ENCODE results near the gene GTF2A2.
"Not testable (repeated sequence)": the region's sequence is repeated elsewhere in the genome, so short reads cannot be mapped to it uniquely, and the experiment has no call there.

The GTF2A2 gene

DNA sequence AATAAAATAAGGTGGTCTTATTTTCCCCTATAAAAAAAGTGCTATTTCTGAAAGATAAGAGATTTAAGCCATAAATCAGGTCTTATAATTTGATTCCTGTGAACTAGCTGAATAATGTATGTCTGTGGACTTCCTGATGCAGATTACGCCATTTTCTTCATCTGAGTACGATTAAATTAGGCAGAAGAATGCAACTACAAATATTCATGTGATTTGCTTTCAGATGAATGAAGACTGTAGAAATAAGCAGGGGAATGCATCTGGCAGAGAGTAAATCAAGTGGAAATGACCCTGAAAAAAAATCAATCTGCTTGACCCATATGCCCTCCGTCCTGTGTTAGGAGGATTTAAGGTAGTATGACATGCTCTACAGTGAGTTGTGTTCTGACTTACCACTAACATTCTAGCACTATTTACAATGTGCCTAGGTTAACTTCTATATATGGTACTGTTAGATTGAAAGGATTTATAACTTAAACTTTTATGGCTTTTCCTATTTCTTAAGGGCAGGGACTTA, 17.1 kb upstream of the GTF2A2 start:
- DNase-seq (ENCODE audit: low read depth in 3 of 3): no peak

- DNase-seq (ENCODE audit: low read depth in 3 of 3): no peak
These were observed 11.2 kb upstream of the GTF2A2 start for GRCh38 chr15:59668556-59668955.

DNA sequence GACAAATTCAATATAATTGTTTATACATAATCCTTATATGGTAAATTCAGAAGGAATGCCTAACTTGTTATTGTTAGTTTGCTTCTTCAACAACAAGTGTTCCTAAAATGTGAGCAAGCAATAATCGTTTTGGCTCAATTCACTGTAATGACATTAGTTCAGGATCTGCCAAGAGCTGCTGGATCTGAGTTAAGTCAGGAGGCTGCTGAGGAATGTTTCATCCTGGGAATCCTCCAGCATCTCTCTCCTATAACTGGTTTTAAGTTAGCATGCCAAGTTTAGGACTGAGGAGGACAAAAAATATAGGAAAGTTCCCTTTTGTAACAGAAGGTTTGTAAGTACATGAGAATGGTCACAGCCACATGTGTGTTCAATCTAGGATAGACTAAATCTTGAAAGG, 4.9 kb upstream of the GTF2A2 start:
- DNase-seq (ENCODE audit: low read depth in 3 of 3): no peak

DNA sequence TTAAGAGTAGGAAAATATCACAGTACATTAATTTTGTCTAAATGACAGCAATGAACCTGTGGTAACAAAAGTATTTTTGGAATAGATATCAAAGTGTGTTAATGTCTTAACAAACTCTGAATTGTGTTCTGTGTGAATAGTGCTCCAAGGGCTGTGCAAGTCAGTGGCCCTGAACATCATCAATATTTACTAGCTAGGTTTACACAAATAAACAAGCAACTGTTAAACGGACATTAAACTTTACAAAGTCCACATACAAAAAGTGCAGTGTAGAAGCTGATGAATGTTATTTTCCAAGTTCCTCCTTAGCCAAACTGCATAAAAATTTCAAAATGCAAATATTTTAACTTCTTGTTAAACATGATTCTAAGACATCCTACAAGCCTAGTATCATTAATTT, 2.1 kb upstream of the GTF2A2 start:
- DNase-seq (ENCODE audit: low read depth in 3 of 3): no peak

GRCh38 chr15:59657635-59658125, 365 bp upstream of the GTF2A2 start:
- peak in 1 of 3 experiments; percentile 4 for DNase-seq (ENCODE audit: low read depth in 3 of 3)

GRCh38 chr15:59654046-59654445, 3.3 kb downstream of the GTF2A2 start:
- DNase-seq (ENCODE audit: low read depth in 3 of 3): no peak

DNA sequence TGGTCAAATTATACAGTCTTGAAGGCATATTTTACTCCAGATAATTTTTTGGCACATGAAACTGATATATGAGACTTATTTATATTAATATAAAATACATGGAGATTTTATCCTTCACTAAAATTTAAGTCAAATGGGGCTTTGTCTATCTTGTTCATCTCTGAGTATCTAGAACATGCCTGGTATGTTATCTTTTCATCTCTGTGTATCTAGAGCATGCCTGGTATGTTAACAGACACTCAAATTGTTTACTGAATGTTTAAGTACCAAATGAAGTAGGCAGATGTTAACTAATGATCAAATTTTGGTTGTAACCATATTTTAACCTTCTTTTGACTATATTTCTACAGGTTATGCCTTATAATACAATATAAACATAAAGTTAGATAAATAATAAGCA, 7.7 kb downstream of the GTF2A2 start:
- DNase-seq (ENCODE audit: low read depth in 3 of 3): no peak

DNA sequence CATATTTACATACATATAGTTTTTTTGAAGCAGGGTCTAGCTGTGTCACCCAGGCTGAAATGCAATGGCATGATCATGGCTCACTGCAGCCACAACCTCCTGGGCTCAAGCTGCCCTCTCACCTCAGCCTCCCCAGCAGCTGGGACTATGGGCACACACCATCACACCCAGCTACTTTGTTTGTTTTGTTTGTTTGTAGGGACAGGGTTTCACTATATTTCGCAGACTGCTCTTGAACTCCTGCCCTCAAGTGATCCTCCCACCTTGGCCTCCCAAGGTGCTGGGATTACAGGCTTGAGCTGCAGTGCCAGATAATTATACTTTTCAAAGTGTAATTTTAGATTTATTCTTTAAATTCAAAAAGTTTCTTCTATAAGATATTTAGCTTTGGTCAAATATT, 10.2 kb downstream of the GTF2A2 start:
- DNase-seq (ENCODE audit: low read depth in 3 of 3): no peak

- no peak for DNase-seq (ENCODE audit: low read depth in 3 of 3)
These were observed 11.0 kb downstream of the GTF2A2 start for GRCh38 chr15:59646277-59646676.

GRCh38 chr15:59645812-59646211, 11.5 kb downstream of the GTF2A2 start:
- not testable (repeated sequence) for DNase-seq (ENCODE audit: low read depth in 3 of 3)

DNA sequence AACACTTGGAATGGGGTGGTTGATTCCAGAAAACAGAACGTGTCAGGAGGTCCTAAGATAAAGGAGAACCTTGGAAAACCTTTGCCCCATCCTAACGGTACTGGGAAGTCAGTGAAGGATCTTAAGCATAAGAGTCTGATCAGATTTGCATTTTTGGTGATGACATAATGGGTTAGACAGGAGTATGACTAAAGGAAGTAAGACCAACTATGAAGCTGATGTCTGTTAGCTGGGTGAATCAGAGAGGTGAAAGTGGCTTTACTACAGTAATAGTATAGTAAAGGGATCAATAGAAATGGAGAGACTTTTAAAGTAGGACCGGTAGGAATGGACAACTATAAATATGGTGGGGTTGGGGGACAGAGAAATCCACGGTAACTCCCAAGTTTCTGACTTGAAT, 12.6 kb downstream of the GTF2A2 start:
- no peak for DNase-seq (ENCODE audit: low read depth in 3 of 3)

DNA sequence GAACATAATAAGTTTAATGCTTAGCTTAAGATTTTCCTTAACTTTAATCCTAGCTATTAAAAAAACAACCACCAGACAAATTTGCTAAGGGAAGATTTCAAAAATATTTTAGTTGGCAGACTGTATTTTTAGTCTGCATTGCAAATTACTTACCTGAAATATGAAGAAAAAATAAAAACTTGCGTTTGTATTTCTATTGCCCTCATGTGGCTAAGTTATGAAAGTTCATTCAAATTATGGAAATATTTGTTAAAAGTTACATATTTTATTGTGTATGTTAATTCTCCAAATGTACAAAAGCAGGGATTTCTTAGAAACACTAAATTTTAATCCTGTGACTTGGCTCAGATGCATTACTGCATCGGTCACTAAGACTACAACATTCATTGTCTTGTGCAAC, 15.0 kb downstream of the GTF2A2 start:
- DNase-seq (ENCODE audit: low read depth in 3 of 3): no peak

- not testable (repeated sequence) for DNase-seq (ENCODE audit: low read depth in 3 of 3)
These were observed 19.8 kb downstream of the GTF2A2 start for GRCh38 chr15:59637507-59637906.

GRCh38 chr15:59636184-59636583, 21.1 kb downstream of the GTF2A2 start:
- no peak for DNase-seq (ENCODE audit: low read depth in 3 of 3)

DNA sequence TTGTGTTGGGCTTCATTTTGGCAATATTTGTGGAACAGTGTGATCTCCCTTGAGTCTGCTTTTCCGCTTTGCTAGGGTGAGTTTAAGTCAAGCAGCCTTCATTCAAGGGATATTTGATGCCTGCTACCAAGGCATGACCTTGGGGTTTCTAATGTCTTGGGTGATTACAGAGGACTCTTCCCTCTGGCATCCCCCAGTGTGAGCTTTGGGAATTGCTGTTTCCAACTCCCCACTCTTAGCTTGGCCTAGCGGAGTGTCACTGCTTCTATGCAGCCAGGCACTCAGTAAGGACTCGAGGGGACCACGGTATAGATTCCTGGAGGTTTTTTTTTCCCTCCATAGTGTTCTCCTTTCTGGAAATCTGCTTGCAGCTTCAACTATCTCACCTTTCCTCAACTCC, 24.6 kb downstream of the GTF2A2 start:
- DNase-seq (ENCODE audit: low read depth in 3 of 3): no peak

DNA sequence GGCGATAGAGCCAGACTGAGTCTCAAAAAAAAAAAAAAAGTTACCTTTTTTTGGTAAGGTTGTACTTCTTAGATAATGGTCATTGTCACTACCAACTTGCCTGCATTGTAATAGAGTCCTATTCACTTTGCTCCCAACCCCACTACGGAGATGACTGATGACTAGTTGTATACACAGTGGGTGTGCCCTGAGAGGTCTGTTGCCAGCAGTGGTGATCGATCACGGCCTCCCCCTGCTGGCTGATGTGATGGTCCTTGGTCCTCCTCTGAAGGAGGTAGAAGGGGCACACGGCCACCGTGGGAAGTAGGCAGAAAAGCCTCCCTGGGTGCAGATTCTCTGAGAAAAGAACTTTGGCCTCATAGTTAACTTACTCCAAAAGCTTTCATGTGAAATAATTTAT, 35.0 kb downstream of the GTF2A2 start:
- no peak for DNase-seq (ENCODE audit: low read depth in 3 of 3)

DNA sequence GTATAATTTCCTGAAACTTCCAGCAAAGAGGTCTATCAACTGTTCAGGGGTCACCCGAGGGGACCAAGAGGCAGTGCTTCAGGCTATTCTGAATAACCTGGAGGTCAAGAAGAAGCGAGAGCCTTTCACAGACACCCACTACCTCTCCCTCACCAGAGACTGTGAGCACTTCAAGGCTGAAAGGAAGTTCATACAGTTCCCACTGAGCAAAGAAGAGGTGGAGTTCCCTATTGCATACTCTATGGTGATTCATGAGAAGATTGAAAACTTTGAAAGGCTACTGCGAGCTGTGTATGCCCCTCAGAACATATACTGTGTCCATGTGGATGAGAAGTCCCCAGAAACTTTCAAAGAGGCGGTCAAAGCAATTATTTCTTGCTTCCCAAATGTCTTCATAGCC, 38.9 kb downstream of the GTF2A2 start:
- no peak for DNase-seq (ENCODE audit: low read depth in 3 of 3)

- no peak for DNase-seq (ENCODE audit: low read depth in 3 of 3)
These were observed 40.9 kb downstream of the GTF2A2 start for GRCh38 chr15:59616379-59616778.

DNA sequence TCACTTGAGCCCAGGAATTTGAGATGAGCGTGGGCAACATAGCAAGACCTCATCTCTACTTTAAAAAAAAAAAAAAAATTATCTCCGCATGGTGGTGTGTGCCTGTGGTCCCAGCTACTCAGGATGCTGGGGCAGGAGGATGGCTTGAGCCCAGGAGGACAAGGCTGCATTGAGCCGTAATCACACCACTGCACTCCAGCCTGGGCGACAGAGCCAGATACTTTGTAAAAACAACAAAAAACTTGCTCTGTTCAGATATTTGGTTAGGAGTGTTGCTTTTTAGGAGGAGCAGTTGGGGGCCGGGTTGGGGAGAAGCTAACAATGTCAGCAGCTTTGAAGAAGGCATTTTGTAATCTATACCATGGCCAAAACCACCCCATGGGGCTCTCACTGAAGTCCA, 41.7 kb downstream of the GTF2A2 start:
- DNase-seq (ENCODE audit: low read depth in 3 of 3): no peak

DNA sequence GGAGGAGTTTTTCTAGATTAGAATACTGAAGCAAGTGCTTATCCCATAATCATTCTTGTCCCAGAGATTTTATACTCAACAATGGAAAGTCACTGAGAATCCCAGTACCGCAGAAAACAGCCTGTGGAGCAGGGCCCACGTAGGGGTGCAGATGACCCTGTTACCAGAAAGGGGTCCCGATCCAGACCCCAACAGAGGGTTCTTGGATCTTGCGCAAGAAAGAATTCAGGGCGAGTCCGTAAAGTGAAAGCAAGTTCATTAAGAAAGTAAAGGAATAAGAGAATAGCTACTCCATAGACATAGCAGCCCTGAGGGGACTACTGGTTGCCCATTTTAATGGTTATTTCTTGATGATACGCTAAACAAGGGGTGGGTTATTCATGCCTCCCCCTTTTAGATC, 43.2 kb downstream of the GTF2A2 start:
- no peak for DNase-seq (ENCODE audit: low read depth in 3 of 3)

- DNase-seq (ENCODE audit: low read depth in 3 of 3): no peak
These were observed 45.7 kb downstream of the GTF2A2 start, which contains the start of gene GCNT3 for GRCh38 chr15:59611276-59612260. GCNT3 (plus strand) TSS chr15:59611783; CDS start chr15:59618239, 6,456 bp downstream.

- DNase-seq (ENCODE audit: low read depth in 3 of 3): no peak
These were observed 47.3 kb downstream of the GTF2A2 start for GRCh38 chr15:59609730-59610712.

All from stimulated activated CD4-positive, alpha-beta T cell treated with anti-CD3 and anti-CD28 coated beads, TNF-alpha, amount 100 ng/mL, for 4 hours (primary cell).